HepG2 (cell line): Measurements from ENCODE around the gene EMC10. TPM values are rescaled to one million over a fixed set of nuclear protein-coding genes. Genes with fewer than 3 reads are reported as not detected.

ENCODE experiments used
- CHCHD3 ChIP-seq: sonication (generic); formaldehyde crosslinking; IDR thresholded peaks from 2 replicates; pipeline ENCODE4 v1.8.0; 2022; ENCODE audit warnings: mild to moderate bottlenecking, missing genetic modification reagents, moderate library complexity
- GPN1 ChIP-seq: sonication (generic); formaldehyde crosslinking; IDR thresholded peaks from 2 replicates; pipeline ENCODE4 v1.5.1; 2020; ENCODE audit warnings: missing genetic modification reagents, borderline replicate concordance
- KLF9 ChIP-seq: IDR thresholded peaks from 2 replicates; pipeline ENCODE4 v1.6.1; 2016; ENCODE audit warnings: low read depth
- NR2C2 ChIP-seq: sonication (generic); formaldehyde crosslinking; IDR thresholded peaks from 2 replicates; pipeline ENCODE4 v1.4.0; 2020; ENCODE audit warnings: missing genetic modification reagents, mild to moderate bottlenecking, moderate library complexity, borderline replicate concordance
- PCBP1 ChIP-seq: fragments of 200-400 bp; formaldehyde crosslinking; IDR thresholded peaks from 2 replicates; pipeline ENCODE4 v1.6.1; 2017; ENCODE audit warnings: mild to moderate bottlenecking, low read depth, low read length, borderline replicate concordance
- ZNF761 ChIP-seq: sonication (generic); formaldehyde crosslinking; conservative IDR thresholded peaks from 2 replicates; pipeline ENCODE4 v1.4.0; 2020; ENCODE audit warnings: mild to moderate bottlenecking, missing genetic modification reagents
- ZSCAN25 ChIP-seq: sonication (generic); formaldehyde crosslinking; IDR thresholded peaks from 2 replicates; pipeline ENCODE4 v1.8.0; 2022; ENCODE audit warnings: mild to moderate bottlenecking, missing genetic modification reagents
- polyA plus RNA-seq, 8 experiments: library from polyadenylated mRNA; depleted of rRNA in 3 of 8; stranded (reverse) in 7 of 8; unstranded in 1 of 8; fragments of >200 nt; fragmentation: Illumina TruSeq in 4 of 8; extraction: Trizol in 4 of 8; gene quantifications; 2 replicates each; pipeline versions ENCODE4 v1.2.1 to v1.2.3, GENCODE V29; 2011 to 2016; ENCODE audit warnings: low read depth in 4 of 8, missing spikeins in 1 of 8, mixed read lengths in 1 of 8; ENCODE audit not compliant: insufficient read depth in 1 of 8
- total RNA-seq, 5 experiments: library from RNA; depleted of rRNA; stranded (reverse); fragments of >200 nt; fragmentation: Illumina TruSeq; extraction: Trizol; gene quantifications; 2 replicates each; pipeline ENCODE4 v1.2.3, GENCODE V29; 2016; ENCODE audit warnings: low read depth in 1 of 5
- TF ChIP-seq, protein P1 (sequence below), 2 experiments: sonication (generic) in 1 of 2; formaldehyde crosslinking in 1 of 2; IDR thresholded peaks; 2 replicates each; pipeline versions ENCODE4 v1.4.0 to v1.6.1; 2016 to 2020; ENCODE audit warnings: borderline replicate concordance in 1 of 2, low read depth in 1 of 2, mild to moderate bottlenecking in 1 of 2, missing genetic modification reagents in 1 of 2
- TF ChIP-seq, protein P2 (sequence below): sonication (generic); formaldehyde crosslinking; IDR thresholded peaks from 2 replicates; pipeline ENCODE4 v1.4.0; 2020; ENCODE audit warnings: low read depth, missing genetic modification reagents
- TF ChIP-seq, protein P3 (sequence below): sonication (generic); formaldehyde crosslinking; IDR thresholded peaks from 2 replicates; pipeline ENCODE4 v1.4.0; 2020; ENCODE audit warnings: mild to moderate bottlenecking, missing genetic modification reagents, borderline replicate concordance
- TF ChIP-seq, protein P4 (sequence below): sonication (generic); formaldehyde crosslinking; IDR thresholded peaks from 2 replicates; pipeline ENCODE4 v1.4.0; 2020; ENCODE audit warnings: missing genetic modification reagents, borderline replicate concordance

The EMC10 gene
- total and polyA plus RNA-seq, 2 of the 13 experiments (the other 11 are each of a cell fraction or from before 2014, with no cell fraction given) = not detected

DNA sequence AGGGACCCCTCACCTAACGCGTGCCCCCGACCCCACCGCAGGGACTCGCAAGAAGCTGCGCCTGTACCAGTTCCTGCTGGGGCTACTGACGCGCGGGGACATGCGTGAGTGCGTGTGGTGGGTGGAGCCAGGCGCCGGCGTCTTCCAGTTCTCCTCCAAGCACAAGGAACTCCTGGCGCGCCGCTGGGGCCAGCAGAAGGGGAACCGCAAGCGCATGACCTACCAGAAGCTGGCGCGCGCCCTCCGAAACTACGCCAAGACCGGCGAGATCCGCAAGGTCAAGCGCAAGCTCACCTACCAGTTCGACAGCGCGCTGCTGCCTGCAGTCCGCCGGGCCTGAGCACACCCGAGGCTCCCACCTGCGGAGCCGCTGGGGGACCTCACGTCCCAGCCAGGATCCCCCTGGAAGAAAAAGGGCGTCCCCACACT lies 48.3 kb upstream of the EMC10 start (continued):
- TF ChIP-seq, protein P1, sequence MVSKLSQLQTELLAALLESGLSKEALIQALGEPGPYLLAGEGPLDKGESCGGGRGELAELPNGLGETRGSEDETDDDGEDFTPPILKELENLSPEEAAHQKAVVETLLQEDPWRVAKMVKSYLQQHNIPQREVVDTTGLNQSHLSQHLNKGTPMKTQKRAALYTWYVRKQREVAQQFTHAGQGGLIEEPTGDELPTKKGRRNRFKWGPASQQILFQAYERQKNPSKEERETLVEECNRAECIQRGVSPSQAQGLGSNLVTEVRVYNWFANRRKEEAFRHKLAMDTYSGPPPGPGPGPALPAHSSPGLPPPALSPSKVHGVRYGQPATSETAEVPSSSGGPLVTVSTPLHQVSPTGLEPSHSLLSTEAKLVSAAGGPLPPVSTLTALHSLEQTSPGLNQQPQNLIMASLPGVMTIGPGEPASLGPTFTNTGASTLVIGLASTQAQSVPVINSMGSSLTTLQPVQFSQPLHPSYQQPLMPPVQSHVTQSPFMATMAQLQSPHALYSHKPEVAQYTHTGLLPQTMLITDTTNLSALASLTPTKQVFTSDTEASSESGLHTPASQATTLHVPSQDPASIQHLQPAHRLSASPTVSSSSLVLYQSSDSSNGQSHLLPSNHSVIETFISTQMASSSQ (IDR thresholded peaks at IDR 0.05; ENCODE audit: low read depth) = no peak
- TF ChIP-seq, protein P1 (CRISPR knock-in tag; IDR thresholded peaks at IDR 0.05; ENCODE audit: borderline replicate concordance) = no peak
- no peak for TF ChIP-seq ZNF761 (CRISPR knock-in tag)
- no peak for TF ChIP-seq ZSCAN25 (CRISPR knock-in tag)
- no peak for TF ChIP-seq PCBP1
- TF ChIP-seq NR2C2 (CRISPR knock-in tag) = no peak
- TF ChIP-seq GPN1 (CRISPR knock-in tag) = no peak
- TF ChIP-seq, protein P2, sequence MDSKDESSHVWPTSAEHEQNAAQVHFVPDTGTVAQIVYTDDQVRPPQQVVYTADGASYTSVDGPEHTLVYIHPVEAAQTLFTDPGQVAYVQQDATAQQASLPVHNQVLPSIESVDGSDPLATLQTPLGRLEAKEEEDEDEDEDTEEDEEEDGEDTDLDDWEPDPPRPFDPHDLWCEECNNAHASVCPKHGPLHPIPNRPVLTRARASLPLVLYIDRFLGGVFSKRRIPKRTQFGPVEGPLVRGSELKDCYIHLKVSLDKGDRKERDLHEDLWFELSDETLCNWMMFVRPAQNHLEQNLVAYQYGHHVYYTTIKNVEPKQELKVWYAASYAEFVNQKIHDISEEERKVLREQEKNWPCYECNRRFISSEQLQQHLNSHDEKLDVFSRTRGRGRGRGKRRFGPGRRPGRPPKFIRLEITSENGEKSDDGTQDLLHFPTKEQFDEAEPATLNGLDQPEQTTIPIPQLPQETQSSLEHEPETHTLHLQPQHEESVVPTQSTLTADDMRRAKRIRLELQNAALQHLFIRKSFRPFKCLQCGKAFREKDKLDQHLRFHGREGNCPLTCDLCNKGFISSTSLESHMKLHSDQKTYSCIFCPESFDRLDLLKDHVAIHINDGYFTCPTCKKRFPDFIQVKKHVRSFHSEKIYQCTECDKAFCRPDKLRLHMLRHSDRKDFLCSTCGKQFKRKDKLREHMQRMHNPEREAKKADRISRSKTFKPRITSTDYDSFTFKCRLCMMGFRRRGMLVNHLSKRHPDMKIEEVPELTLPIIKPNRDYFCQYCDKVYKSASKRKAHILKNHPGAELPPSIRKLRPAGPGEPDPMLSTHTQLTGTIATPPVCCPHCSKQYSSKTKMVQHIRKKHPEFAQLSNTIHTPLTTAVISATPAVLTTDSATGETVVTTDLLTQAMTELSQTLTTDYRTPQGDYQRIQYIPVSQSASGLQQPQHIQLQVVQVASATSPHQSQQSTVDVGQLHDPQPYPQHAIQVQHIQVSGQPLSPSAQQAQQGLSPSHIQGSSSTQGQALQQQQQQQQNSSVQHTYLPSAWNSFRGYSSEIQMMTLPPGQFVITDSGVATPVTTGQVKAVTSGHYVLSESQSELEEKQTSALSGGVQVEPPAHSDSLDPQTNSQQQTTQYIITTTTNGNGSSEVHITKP (CRISPR knock-in tag) = no peak
- no peak for TF ChIP-seq CHCHD3 (CRISPR knock-in tag)
- TF ChIP-seq, protein P3, sequence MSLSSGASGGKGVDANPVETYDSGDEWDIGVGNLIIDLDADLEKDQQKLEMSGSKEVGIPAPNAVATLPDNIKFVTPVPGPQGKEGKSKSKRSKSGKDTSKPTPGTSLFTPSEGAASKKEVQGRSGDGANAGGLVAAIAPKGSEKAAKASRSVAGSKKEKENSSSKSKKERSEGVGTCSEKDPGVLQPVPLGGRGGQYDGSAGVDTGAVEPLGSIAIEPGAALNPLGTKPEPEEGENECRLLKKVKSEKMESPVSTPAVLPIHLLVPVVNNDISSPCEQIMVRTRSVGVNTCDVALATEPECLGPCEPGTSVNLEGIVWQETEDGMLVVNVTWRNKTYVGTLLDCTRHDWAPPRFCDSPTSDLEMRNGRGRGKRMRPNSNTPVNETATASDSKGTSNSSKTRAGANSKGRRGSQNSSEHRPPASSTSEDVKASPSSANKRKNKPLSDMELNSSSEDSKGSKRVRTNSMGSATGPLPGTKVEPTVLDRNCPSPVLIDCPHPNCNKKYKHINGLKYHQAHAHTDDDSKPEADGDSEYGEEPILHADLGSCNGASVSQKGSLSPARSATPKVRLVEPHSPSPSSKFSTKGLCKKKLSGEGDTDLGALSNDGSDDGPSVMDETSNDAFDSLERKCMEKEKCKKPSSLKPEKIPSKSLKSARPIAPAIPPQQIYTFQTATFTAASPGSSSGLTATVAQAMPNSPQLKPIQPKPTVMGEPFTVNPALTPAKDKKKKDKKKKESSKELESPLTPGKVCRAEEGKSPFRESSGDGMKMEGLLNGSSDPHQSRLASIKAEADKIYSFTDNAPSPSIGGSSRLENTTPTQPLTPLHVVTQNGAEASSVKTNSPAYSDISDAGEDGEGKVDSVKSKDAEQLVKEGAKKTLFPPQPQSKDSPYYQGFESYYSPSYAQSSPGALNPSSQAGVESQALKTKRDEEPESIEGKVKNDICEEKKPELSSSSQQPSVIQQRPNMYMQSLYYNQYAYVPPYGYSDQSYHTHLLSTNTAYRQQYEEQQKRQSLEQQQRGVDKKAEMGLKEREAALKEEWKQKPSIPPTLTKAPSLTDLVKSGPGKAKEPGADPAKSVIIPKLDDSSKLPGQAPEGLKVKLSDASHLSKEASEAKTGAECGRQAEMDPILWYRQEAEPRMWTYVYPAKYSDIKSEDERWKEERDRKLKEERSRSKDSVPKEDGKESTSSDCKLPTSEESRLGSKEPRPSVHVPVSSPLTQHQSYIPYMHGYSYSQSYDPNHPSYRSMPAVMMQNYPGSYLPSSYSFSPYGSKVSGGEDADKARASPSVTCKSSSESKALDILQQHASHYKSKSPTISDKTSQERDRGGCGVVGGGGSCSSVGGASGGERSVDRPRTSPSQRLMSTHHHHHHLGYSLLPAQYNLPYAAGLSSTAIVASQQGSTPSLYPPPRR = no peak
- no peak for TF ChIP-seq KLF9 (CRISPR knock-in tag)
- TF ChIP-seq, protein P4, sequence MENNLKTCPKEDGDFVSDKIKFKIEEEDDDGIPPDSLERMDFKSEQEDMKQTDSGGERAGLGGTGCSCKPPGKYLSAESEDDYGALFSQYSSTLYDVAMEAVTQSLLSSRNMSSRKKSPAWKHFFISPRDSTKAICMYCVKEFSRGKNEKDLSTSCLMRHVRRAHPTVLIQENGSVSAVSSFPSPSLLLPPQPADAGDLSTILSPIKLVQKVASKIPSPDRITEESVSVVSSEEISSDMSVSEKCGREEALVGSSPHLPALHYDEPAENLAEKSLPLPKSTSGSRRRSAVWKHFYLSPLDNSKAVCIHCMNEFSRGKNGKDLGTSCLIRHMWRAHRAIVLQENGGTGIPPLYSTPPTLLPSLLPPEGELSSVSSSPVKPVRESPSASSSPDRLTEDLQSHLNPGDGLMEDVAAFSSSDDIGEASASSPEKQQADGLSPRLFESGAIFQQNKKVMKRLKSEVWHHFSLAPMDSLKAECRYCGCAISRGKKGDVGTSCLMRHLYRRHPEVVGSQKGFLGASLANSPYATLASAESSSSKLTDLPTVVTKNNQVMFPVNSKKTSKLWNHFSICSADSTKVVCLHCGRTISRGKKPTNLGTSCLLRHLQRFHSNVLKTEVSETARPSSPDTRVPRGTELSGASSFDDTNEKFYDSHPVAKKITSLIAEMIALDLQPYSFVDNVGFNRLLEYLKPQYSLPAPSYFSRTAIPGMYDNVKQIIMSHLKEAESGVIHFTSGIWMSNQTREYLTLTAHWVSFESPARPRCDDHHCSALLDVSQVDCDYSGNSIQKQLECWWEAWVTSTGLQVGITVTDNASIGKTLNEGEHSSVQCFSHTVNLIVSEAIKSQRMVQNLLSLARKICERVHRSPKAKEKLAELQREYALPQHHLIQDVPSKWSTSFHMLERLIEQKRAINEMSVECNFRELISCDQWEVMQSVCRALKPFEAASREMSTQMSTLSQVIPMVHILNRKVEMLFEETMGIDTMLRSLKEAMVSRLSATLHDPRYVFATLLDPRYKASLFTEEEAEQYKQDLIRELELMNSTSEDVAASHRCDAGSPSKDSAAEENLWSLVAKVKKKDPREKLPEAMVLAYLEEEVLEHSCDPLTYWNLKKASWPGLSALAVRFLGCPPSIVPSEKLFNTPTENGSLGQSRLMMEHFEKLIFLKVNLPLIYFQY (CRISPR knock-in tag) = no peak
